ENCODE measurements around the gene TFIP11. TPM values are rescaled to one million over a fixed set of nuclear protein-coding genes. Genes with fewer than 3 reads are reported as not detected.

The TFIP11 gene
- total RNA-seq, 1 donor from 2014 or later = 26.2 TPM

DNA sequence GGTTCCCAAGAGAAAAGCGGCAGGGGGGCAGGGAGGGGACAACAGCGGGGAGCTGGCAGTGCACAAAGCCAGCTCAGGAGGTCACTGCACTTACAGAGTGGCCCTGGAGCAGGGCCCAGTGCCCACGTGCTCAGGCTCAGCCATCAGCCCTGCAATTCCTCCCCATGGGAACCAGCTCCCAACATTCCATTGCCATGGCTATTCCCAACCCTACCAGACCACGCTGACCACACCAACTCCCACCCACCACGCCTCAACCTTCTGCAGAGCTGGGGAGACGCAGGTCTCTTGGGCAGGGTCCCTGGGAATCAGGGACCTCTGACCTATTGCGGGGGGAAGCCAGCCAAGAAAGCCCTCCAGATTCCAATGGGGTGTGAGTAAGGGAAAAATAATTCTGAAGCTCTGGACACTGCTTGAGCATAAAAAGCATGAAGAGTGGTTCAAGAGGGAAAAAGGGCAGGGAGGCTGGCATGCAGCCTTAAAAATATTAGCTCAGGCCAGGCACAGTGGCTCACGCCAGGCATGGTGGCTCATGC is 38.3 kb upstream of the TFIP11 start:
- no peaks in the 10 kb centered on the region for H3K9me3 Mint-ChIP-seq
- peaks cover 43% of the 10 kb centered on the region for H3K4me1 Mint-ChIP-seq
- H3K9ac ChIP-seq = no peak overlapping the region
- no peaks in the 10 kb centered on the region for H3K27me3 ChIP-seq
- no peaks in the 10 kb centered on the region for H3K9me3 ChIP-seq (ENCODE audit: low read depth)
- peak; percentile 55 for DNase-seq (ENCODE audit: low spot score)
- peaks cover 5% of the 10 kb centered on the region for H3K27me3 Mint-ChIP-seq (ENCODE audit: insufficient read depth, low read depth)
- no peaks in the 10 kb centered on the region for H3K36me3 Mint-ChIP-seq
- no peaks in the 10 kb centered on the region for H3K36me3 ChIP-seq
- peaks cover 10% of the 10 kb centered on the region for H3K4me1 ChIP-seq
- TF ChIP-seq, protein P1, sequence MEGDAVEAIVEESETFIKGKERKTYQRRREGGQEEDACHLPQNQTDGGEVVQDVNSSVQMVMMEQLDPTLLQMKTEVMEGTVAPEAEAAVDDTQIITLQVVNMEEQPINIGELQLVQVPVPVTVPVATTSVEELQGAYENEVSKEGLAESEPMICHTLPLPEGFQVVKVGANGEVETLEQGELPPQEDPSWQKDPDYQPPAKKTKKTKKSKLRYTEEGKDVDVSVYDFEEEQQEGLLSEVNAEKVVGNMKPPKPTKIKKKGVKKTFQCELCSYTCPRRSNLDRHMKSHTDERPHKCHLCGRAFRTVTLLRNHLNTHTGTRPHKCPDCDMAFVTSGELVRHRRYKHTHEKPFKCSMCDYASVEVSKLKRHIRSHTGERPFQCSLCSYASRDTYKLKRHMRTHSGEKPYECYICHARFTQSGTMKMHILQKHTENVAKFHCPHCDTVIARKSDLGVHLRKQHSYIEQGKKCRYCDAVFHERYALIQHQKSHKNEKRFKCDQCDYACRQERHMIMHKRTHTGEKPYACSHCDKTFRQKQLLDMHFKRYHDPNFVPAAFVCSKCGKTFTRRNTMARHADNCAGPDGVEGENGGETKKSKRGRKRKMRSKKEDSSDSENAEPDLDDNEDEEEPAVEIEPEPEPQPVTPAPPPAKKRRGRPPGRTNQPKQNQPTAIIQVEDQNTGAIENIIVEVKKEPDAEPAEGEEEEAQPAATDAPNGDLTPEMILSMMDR (IDR thresholded peaks at IDR 0.05) = no peak
- TF ChIP-seq EZH2 (IDR thresholded peaks at IDR 0.05) (no peak), EZH2phosphoT487 (IDR thresholded peaks at IDR 0.05) (no peak)
- peaks cover 22% of the 10 kb centered on the region for H3F3A ChIP-seq (ENCODE audit: low read depth)
- H3K27ac ChIP-seq = peak overlapping the region; percentile 55
- peak overlapping the region; percentile 93 for H3K27ac Mint-ChIP-seq
- H3K4me2 ChIP-seq = peak overlapping the region; percentile 8
- no peak overlapping the region for H2AFZ ChIP-seq (replicated peaks)
- H3K4me3 ChIP-seq = no peak overlapping the region
- H4K20me1 ChIP-seq (ENCODE audit: low read depth) = peaks cover 23% of the 10 kb centered on the region
- H3K79me2 ChIP-seq (ENCODE audit: low read depth) = peaks cover 36% of the 10 kb centered on the region
- H3K4me3 Mint-ChIP-seq = peak overlapping the region; percentile 63

DNA sequence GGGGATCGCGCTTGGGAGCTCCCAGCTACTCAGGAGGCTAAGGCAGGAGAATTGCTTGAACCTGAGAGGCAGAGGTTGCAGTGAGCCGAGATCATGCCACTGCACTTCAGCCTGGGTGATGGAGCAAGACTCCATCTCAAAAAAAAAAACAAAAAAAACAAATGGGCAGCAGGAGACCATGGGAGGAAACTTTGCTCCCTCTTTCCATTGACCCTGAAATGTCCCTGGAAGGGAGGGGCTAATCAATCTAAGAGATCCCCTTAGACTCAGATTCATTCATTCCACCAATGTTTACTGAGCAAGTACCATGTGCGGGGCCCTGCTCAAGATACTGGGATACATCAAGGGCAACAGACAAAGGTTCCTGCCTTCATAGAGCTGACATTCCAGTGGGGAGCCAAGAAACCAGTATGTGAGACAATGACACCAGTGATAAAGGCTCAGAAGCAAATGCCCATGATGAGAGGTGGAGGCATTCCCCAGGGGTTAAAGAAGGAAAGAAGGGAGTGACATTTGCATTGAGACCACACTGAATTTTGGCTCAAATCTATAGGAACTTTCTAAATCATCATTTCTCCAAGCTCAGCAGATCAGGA is 37.7 kb upstream of the TFIP11 start:
- H3K4me3 Mint-ChIP-seq = peak overlapping the region; percentile 63
- no peaks in the 10 kb centered on the region for H3K9me3 Mint-ChIP-seq
- peaks cover 41% of the 10 kb centered on the region for H3K4me1 Mint-ChIP-seq
- Histone ChIP-seq H3K9me3 (ENCODE audit: low read depth) (no peaks in the 10 kb centered on the region), H3K27me3 (no peaks in the 10 kb centered on the region), H3K4me3 (no peak overlapping the region), H3K36me3 (no peaks in the 10 kb centered on the region), H3K27ac (peak overlapping the region; percentile 55), H3K9ac (no peak overlapping the region), H3K4me1 (peaks cover 10% of the 10 kb centered on the region), H3K4me2 (peak overlapping the region; percentile 8), H4K20me1 (ENCODE audit: low read depth) (peaks cover 28% of the 10 kb centered on the region), H3K79me2 (ENCODE audit: low read depth) (peaks cover 42% of the 10 kb centered on the region), H3F3A (ENCODE audit: low read depth) (peaks cover 18% of the 10 kb centered on the region), H2AFZ (replicated peaks) (no peak overlapping the region)
- peak overlapping the region; percentile 93 for H3K27ac Mint-ChIP-seq
- TF ChIP-seq EZH2phosphoT487 (IDR thresholded peaks at IDR 0.05) = no peak
- no peak for TF ChIP-seq EZH2 (IDR thresholded peaks at IDR 0.05)
- TF ChIP-seq, protein P1 (IDR thresholded peaks at IDR 0.05) = no peak
- H3K27me3 Mint-ChIP-seq (ENCODE audit: insufficient read depth, low read depth) = peaks cover 5% of the 10 kb centered on the region
- H3K36me3 Mint-ChIP-seq = no peaks in the 10 kb centered on the region
- no peak for DNase-seq (ENCODE audit: low spot score)

DNA sequence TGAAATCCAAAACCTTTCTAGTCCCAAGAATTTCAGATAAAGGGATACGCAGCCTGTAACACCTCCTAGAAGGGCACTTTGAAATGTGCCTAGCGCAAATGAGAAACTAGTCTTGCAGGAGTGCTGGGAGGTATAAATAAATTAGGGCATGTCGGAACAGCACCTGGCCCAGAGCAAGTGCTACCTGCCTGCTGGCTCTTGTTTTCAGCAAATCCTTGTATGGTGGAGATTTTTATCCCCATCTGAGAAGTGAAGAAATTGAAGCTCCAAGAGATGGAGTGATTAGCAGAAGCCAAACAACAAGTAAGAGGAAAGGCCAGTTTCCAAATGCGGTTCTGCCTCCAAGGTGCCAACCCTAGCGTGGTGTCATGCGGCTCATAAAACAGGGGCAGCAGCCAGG is 36.7 kb upstream of the TFIP11 start:
- no peak overlapping the region for H3K27ac Mint-ChIP-seq
- no peak overlapping the region for H3K4me3 ChIP-seq
- peaks cover 36% of the 10 kb centered on the region for H4K20me1 ChIP-seq (ENCODE audit: low read depth)
- no peak overlapping the region for H3K27ac ChIP-seq
- no peaks in the 10 kb centered on the region for H3K27me3 ChIP-seq
- H3K4me2 ChIP-seq = no peak overlapping the region
- no peaks in the 10 kb centered on the region for H3K36me3 ChIP-seq
- H3K36me3 Mint-ChIP-seq = no peaks in the 10 kb centered on the region
- H3K4me3 Mint-ChIP-seq = no peak overlapping the region
- peaks cover 37% of the 10 kb centered on the region for H3K79me2 ChIP-seq (ENCODE audit: low read depth)
- TF ChIP-seq EZH2 (IDR thresholded peaks at IDR 0.05) (no peak), EZH2phosphoT487 (IDR thresholded peaks at IDR 0.05) (no peak)
- TF ChIP-seq, protein P1 (IDR thresholded peaks at IDR 0.05) = no peak
- no peak for DNase-seq (ENCODE audit: low spot score)
- no peak overlapping the region for H2AFZ ChIP-seq (replicated peaks)
- peaks cover 41% of the 10 kb centered on the region for H3K4me1 Mint-ChIP-seq
- H3K9me3 ChIP-seq (ENCODE audit: low read depth) = no peaks in the 10 kb centered on the region
- H3K9ac ChIP-seq = no peak overlapping the region
- H3K9me3 Mint-ChIP-seq = no peaks in the 10 kb centered on the region
- H3F3A ChIP-seq (ENCODE audit: low read depth) = peaks cover 18% of the 10 kb centered on the region
- peaks cover 10% of the 10 kb centered on the region for H3K4me1 ChIP-seq
- peaks cover 5% of the 10 kb centered on the region for H3K27me3 Mint-ChIP-seq (ENCODE audit: insufficient read depth, low read depth)
